DMS53 (cell line): ENCODE results near the gene IPO8.
"Not testable (repeated sequence)": the region's sequence is repeated elsewhere in the genome, so short reads cannot be mapped to it uniquely, and the experiment has no call there.

Experiments used
- DNase-seq: peaks from one replicate; lab custom pipeline; 2025; lab: John Stamatoyannopoulos, UW

Gene IPO8

DNA sequence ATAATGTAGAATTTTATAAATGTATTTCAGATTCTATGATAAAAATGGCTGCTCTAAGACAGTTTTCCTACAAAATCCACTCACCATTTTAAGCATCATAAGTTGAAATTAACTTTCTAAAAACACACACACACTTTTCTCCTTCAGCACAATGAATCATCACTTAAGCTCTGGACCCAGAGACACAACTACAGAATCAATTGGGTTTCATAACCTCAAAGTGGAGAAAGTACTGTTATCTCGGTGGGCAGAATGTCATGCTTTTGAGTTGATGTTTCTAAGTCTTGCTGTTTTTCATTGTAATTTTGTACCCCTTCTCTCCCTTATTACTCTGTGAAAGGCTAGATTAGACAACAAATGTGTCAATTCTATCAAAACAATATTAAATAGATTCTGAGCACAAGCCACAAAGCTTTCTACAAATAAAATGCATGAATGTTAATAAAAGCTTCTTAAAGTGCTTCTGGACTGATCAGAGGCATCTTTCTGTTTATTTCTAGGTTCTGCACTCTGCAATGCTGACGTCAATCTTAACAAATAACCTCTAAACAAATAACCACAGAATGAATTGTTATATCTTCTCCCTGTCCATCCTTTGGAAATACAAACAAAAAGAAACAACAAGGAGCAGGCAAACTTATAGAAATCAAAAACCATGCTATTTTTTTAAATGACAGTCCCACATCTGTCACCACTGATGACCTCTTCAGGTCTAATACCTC is 8.2 kb downstream of the IPO8 start:
- DNase-seq: peak; percentile 89

DNA sequence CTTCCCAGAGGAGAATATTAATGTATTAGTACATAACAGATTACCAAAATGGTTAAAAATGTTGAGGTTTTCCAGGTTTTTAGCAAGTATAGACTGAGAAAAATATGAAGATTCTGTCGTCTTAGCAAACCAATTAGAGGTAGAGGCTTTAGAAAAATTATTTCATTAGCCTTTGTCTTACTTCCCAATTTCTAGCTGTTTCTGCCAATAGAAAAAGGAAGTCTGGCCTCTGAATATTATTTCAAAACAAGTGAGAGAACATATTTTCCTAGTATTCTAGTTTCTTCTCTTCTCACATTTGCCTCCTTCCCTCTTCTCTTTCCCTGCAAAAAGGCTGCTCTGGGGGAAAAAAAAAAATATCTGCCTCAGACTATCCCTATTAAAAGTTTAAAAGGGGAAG is 16.4 kb downstream of the IPO8 start:
- DNase-seq: no peak

DNA sequence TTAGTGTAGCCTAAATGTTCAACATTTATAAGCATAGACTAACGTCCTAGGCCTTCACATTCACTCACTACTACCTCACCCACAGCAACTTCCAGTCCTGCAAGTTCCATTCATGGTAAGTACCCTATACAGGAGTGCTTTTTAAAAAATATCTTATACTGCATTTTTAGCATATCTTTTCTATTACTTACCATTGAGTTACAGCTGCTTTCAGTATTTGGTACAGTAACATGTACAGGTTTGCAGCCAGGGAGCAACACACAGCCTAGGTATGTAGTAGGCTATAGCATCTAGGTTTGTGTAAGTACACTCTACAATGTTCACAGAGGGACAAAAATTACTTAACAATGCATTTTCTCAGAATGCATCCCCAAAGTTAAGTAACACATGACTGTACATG is 17.4 kb downstream of the IPO8 start:
- no peak for DNase-seq

DNA sequence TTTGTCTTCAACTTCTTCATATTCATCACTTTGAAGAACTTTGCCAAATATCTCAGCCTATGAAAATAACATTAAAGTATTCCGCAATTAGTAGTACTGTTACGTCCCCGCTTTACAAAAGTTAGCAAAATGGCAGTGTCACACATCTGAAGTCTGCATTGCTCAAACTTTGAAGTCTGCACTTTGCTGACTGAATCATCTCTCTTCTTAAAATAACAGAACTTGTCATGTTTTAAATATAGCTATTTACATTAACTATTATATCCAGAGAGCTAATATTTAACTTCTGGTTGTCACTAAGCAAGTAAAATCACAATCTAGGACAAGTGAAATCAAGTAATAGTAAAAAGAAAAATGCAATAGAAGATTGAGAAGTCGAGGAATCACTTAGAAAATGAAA is 34.5 kb downstream of the IPO8 start:
- no peak for DNase-seq

DNA sequence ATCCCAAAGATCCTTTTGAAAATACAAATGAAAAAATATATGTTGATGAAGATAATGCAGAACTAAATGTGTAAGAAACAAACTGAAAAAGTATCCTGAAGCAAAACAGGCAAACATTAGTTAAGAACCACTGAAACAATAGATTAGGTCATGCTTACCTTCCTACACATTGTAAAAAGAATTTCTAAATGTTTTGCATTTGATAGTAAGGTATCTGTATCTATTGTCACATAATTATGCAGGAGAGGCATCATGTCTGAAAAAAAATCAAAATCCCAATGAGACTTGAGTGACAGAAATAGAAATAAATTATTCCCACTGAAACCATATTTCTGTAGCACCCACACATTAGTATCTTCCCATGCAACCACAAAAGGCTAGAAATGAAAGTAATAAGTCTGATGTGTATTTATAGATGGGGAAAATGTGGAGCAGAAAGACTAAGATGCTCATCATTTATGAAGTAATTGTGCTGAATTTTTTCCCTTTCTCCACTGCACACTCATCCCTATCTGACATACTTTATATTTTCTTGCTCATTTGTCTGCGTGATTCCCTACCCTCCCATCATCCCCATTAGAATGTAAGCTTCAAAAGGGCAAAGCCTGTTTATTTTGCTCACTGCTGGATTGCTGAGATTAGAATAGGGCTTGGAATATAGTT is 43.5 kb downstream of the IPO8 start:
- DNase-seq: no peak

DNA sequence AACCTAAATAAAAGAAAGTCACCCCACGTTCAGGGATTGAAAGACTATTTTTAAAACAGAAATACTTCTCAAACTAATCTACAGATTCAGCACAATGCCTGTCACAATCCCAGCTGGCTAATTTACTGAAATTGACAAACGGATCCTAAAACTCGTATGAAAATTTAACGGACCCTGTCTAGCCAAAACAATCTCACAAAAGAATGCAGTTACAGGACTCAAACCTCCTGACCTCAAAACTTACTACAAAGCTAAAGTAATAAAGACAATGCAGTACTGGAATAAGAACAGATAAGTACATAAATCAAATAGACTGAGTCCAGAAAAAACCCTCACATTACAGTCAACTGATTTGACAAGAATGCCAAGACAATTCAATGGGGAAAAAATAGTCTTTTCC is 48.8 kb downstream of the IPO8 start:
- DNase-seq: no peak

DNA sequence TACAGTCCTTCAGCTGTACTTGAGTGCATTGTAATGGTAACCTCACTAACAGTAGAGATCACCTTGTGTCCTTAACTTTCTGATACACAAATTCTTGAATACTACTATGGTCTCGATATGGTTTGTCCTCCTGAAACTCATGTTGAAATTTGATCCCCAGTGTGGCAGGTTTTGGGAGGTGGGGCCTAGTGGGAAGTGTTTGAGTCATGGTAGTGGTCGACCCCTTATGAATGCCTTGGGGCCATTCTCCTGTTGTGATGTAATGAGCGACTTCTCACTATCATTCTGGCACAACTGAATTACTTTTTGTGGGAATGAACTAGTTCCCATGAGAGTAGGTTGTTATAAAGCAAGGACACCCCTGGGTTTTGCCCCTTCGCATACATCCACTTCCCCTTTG is 52.3 kb downstream of the IPO8 start:
- DNase-seq: no peak

DNA sequence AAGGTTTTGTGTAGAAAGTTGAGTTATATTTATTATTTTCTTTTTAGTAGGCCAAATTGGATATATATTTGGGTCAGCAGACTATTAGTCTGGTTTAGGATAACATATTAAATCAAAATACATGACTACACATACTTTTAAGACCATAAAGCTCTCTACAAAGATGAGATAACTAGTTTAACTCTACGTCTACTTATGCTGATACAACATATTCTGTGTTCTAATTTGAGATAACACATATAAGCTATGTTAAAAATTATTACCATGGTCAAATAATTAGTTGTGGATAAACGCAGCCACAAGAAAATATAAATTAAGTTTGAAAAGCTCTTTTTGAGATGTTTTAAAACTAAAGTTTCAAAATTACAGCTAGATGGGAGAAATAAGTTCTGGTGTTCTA is 55.3 kb downstream of the IPO8 start:
- no peak for DNase-seq

DNA sequence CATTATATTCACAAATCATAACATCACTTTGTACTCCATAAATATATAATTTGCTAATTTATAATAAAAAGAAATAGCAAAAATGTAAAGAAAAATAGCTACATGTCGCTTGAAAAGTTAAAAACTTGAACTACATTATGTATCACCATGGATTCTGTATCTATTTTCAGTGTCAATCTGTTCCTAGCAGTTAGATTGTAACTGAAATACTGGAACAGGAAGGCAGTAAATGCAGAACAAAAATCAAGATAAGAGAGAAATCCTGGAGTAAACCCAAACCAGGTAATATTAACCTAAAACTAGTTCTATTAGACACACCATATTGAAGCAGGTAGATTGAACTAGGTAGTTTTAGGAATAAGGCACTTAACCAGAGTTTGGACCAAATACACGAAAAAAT is 60.3 kb downstream of the IPO8 start:
- no peak for DNase-seq

DNA sequence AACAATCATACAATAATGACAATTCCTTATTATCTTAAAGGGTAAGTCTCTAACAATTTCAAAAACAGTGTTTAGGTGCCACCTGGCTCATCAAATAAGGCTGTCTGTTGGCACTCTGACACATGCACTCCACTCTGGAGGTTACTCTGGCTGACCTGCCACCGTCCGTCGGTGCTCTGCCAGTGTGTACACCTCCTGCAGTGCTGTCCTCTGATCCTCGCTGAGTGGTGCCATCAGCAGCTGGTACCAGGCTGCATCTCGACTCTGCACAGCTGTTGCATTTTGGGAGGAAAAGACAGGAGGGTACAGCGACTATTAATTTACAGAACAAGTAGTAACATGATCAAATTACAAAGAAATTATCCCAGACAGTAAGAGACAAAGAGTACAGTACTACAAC is 63.9 kb downstream of the IPO8 start:
- DNase-seq: peak; percentile 33

DNA sequence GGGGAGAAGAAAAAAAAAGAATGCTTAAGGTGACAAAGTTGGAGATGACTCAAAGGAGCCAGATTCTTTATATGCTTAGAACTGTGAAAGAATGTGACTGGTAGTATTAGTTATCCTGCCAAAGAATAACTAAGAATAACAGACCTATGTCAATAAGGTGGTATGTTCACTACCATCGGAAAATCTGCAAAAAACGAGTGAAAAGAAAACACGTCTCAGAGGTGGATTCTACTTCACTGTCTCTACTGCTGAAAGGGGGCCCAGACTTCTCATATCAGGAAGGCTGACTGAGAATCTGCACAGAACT is 64.7 kb downstream of the IPO8 start:
- DNase-seq: no peak

DNA sequence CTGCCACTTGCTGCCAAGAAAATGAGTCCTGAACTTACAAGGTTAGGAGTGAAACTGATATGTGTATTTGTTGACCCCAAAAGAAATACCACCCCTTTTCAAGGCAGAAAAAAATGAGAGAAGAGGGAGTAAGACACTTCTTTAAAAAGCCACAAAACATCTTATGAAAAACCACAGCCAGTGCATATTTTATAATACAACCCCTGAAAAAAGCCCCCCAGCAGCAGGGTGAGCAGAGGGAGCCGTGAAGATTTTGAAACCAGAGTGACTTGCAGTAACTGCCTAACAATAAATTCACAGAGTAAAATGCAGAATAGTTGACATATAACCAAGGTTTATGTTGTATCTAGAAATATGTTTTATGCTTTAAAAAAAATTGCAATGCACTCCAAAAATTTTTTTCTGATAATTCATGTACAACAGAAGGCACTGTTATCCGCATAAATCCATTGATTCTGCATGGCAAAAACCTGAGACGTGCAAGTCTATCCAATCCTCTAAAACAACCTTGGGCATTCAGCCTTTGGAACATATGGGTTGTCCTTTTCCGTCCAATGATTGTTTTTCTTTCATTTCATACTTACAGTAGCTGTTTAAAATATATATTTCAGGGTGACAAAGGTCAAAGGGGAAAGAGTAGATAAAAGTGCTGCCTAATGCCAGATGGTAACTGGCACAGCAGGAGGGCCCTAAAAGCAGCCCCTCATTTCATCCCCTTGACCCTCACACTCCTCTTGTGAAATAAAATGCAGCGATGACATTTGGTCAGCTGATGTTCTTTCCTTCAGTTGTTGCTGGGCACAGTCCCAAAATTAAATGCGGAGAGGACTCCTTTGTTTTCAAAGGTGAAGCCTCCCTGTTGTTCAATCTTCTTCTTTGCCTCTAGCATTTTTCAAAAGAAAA is 65.3 kb downstream of the IPO8 start:
- DNase-seq: no peak

DNA sequence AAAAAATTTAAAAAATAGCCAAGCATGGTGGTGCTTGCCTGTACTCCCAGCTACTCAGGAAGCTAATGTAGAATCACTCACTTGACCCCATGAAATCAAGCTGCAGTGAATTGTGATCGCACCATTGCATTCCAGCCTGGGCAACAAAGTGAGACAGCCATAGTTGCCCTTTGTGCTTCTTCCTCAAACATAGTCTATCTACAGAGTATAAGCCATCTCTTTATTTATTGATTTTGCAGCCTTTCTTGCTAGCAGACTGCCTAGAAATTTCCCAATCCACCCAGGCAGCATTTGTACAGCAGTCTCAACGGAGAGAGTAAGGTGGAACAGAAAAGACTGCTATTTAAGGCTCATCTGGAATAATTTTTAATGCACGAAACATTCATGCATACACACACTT is 68.8 kb downstream of the IPO8 start:
- no peak for DNase-seq

DNA sequence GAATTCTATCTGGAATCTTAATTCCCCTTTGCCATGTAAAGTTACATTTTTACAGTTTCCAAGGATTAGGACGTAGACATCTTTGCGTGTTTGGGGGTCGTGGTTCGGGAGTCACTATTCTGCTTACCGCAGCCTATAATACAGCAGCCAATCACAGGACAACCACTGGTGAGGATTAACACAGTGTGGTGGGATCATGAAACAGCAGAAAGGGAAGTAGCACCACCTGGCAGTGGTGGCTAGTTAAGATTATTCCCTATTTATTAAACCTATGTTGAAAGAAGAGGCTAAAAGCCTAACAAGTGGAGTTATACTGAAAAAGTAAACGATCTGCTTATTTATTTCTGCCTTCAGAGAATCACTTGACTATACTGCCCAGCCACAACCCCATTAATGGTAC is 71.7 kb downstream of the IPO8 start:
- peak; percentile 40 for DNase-seq

DNA sequence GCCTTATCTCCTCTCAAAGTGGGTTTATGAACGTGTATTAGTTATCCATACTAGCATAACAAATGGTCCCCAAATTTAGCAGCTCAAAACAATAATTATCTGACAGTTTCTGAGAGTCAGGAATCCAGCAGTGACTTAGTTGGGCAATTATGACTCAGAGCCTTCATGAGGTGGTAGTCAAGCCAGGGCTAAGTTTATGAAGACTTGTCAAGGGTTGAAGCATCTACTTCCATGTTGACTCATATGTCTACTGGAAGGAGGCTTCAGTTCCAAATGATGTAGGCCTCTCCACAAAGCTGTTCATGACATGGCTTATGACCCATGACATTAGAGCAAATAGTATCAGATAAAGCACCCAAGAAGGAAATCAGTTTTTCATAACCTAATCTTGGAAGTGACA is 73.2 kb downstream of the IPO8 start:
- peak; percentile 74 for DNase-seq

DNA sequence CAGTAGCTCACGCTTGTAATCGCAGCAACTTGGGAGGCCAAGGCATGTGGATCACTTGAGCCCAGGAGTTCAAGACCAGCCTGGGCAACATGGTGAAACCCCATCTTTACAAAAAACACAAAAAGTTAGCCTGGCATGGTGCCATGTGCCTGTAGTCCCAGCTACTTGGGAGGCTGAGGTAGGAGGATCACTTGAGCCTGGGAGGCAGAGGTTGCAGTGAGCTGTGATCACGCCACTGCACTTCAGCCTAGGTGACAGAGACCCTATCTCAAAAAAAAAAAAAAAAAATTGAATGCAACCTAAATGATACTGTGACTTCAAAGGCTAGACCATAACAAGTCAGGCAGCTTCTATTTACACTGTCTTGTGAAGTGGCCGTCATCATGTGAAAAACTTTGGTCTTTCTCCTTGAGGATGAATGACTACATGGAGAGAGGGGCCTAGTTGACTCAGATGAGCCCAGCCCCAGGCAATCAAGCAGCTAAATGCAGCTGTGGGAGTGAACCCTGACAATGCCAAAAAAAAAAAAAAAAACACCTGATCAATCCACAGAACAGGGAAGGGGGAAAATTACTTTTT is 73.9 kb downstream of the IPO8 start:
- DNase-seq: peak; percentile 86

DNA sequence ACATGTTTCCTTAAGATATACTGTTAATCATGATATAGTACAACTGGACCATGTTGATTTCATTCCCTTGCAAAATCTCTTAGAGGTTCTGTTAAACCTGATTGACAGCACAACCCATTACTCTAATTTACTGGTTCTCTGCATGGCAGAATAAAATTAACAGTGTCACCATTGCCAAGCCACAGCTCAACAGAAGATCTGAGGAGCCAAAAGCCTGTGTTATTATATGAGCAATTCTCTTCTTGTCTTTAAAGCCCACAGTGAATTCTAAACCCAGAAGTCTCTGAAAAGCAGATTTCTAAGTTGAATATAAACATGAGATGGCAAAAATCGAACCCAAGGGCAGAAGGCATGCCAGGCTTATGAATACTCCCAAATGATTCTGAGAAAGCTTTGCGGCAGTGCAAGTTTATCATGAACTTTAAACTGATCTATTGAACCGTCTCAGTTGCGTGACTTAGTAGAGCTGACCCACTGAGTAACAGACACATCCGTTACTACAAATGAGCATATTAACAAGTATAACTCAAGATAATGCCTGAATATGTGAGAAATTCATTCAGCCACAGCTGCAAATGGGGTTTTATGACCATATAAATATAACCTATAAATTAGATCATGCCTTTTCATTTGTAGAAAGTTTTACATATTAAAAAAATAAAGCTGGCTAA is 78.2 kb downstream of the IPO8 start:
- DNase-seq: no peak

DNA sequence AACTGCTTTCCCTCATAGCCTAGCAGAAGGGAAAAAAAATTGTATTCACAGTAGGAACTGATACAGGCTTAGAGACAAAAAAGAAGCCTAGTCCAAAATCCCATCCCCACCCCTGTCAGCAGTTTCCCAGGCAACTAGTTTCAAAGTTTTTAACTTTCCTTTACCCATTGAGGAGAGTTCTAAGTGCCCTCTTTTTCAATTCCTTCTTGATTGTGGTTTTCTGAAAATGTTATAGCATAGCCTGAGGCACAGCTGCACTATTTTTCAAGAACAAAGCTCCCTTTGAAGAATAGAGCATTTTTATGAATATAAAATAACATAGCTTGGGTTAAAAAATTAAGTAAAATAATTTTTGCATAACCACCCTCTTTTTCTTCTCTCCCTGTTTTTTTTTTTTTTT is 81.6 kb downstream of the IPO8 start:
- DNase-seq: no peak

DNA sequence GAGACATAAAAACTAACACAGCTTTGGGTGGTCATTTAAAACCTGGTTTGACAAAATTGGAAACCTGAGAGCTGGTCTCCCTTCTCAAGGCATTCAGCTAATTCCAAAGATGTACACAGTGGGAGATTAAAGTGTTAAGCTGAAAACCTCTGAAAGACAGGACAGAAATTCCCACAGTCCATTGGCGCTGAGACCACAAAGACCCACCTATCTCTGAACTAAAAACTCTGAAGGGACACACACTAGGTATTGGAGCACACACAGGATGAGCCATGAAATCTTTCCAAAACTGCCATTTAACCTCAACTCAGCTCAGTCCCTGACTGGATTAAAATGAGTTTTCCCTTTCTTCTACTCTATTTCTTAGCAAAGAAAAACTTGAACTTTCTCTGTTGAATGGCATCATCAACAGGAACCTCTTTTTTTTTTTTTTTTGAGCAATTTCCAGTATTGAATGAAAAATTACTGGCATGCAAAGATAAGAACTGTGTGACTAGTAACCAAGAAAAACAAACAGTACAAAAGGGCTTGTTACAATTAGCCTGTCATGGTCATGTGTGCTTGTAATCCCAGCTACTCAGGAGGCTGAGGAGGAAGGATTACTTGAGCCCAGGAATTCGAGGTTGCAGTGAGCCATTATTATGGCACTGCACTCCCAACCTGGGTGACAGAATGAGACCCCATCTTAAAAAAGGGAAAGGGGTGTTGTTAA is 82.4 kb downstream of the IPO8 start:
- DNase-seq: peak; percentile 76

DNA sequence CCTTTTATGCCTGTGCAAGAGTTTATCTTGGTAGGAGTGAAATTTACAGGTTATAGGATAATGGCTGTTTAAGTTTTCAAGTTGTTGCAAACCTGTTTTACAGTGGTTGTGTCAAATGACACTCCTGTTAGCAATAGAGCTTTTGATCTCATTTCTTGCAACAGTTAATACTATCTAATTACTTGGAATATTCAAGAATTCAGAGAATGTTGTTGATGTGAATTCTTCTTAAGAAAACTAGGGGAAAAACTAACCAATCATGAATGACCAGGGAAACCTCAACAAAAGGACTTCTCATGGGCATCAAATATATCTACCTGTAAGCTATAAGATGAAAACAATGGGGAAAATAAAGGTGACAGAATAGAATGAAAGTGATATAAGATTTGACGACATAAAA is 85.0 kb downstream of the IPO8 start:
- DNase-seq: no peak

DNA sequence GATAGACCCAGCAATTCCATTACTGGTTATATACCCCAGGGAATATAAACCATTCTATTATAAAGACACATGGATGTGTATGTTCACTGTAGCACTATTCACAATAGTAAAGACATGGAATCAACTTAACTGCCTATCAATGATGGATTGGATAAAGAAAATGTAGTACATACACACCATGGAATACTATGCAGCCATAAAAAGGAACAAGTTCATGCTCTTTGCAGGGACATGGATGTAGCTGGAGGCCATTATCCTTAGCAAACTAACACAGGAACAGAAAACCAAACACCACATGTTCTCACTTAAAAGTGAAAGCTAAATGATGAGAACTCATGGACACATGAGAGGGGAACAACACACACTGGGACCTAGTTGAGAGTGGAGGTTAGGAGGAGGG is 85.8 kb downstream of the IPO8 start:
- DNase-seq: not testable (repeated sequence)

DNA sequence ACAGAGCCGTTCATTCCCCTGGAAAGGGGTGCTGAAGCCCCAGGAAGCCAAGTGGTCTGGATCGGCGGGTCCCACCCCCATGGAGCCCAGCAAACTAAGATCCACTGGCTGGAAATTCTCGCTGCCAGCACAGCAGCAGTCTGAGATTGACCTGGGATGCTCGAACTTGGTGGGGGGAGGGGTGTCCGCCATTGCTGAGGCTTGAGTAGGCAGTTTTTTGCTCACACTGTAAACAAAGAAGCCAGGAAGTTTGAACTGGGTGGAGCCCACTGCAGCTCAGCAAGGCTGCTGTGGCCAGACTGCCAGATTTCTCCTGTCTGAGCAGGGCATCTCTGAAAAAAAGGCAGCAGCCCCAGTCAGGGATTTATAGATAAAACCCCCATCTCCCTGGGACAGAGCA is 91.4 kb downstream of the IPO8 start:
- peak; percentile 70 for DNase-seq
